Skeletal muscle satellite cell (primary cell): ENCODE results near the gene LPP.
A peak's percentile ranks its signal among the peaks of the same experiment; 100 is the strongest.

Experiments used
- H3K27me3 ChIP-seq: 2 replicates; pipeline ENCODE4 v1.7.0; 2013; ENCODE audit warnings: low read length; ENCODE audit not compliant: control insufficient read depth, insufficient read depth
- H3K36me3 ChIP-seq: 2 replicates; pipeline ENCODE4 v1.7.0; 2013; ENCODE audit warnings: mild to moderate bottlenecking, control low read depth, low read length; ENCODE audit not compliant: insufficient read depth
- H3K4me1 ChIP-seq: 2 replicates; pipeline ENCODE4 v1.7.0; 2013; ENCODE audit warnings: low read length; ENCODE audit not compliant: control insufficient read depth, insufficient read depth
- H3K4me2 ChIP-seq: 2 replicates; pipeline ENCODE4 v1.7.0; 2013; ENCODE audit warnings: mild to moderate bottlenecking, low read length
- H3K4me3 ChIP-seq: 2 replicates; pipeline ENCODE4 v1.7.0; 2013; ENCODE audit warnings: low read length
- H3K9ac ChIP-seq: 2 replicates; pipeline ENCODE4 v1.7.0; 2013; ENCODE audit warnings: mild to moderate bottlenecking, low read depth, low read length, moderate library complexity
- H3K9me3 ChIP-seq: replicated peaks from 2 replicates; pipeline ENCODE4 v1.7.0; 2013; ENCODE audit warnings: mild to moderate bottlenecking, control low read depth, low read length

LPP gene

GRCh38 chr3:188330138-188330537 lies 176.2 kb downstream of the LPP start:
- no peaks in the 10 kb centered on the region for H3K27me3 ChIP-seq
- no peak overlapping the region for H3K9ac ChIP-seq
- no peaks in the 10 kb centered on the region for H3K4me1 ChIP-seq
- no peak overlapping the region for H3K4me3 ChIP-seq
- H3K36me3 ChIP-seq: no peaks in the 10 kb centered on the region
- H3K4me2 ChIP-seq: no peak overlapping the region
- no peaks in the 10 kb centered on the region for H3K9me3 ChIP-seq

GRCh38 chr3:188331166-188331565 lies 177.2 kb downstream of the LPP start:
- no peak overlapping the region for H3K9ac ChIP-seq
- H3K9me3 ChIP-seq: no peaks in the 10 kb centered on the region
- H3K36me3 ChIP-seq: no peaks in the 10 kb centered on the region
- no peak overlapping the region for H3K4me3 ChIP-seq
- H3K27me3 ChIP-seq: no peaks in the 10 kb centered on the region
- H3K4me1 ChIP-seq: peaks cover 9% of the 10 kb centered on the region
- no peak overlapping the region for H3K4me2 ChIP-seq

- no peaks in the 10 kb centered on the region for H3K36me3 ChIP-seq
- H3K9me3 ChIP-seq: no peaks in the 10 kb centered on the region
- no peaks in the 10 kb centered on the region for H3K27me3 ChIP-seq
- no peak overlapping the region for H3K4me3 ChIP-seq
- H3K4me1 ChIP-seq: peaks cover 9% of the 10 kb centered on the region
- H3K9ac ChIP-seq: no peak overlapping the region
- H3K4me2 ChIP-seq: no peak overlapping the region
These were observed 178.1 kb downstream of the LPP start for GRCh38 chr3:188332085-188332484.

GRCh38 chr3:188335656-188336055 lies 181.7 kb downstream of the LPP start:
- no peaks in the 10 kb centered on the region for H3K36me3 ChIP-seq
- H3K4me3 ChIP-seq: no peak overlapping the region
- H3K9ac ChIP-seq: no peak overlapping the region
- no peaks in the 10 kb centered on the region for H3K27me3 ChIP-seq
- peaks cover 31% of the 10 kb centered on the region for H3K4me1 ChIP-seq
- H3K4me2 ChIP-seq: no peak overlapping the region
- no peaks in the 10 kb centered on the region for H3K9me3 ChIP-seq

- no peak overlapping the region for H3K4me3 ChIP-seq
- no peaks in the 10 kb centered on the region for H3K36me3 ChIP-seq
- no peaks in the 10 kb centered on the region for H3K9me3 ChIP-seq
- H3K4me1 ChIP-seq: peaks cover 31% of the 10 kb centered on the region
- no peak overlapping the region for H3K4me2 ChIP-seq
- no peak overlapping the region for H3K9ac ChIP-seq
- no peaks in the 10 kb centered on the region for H3K27me3 ChIP-seq
These were observed 182.2 kb downstream of the LPP start for GRCh38 chr3:188336178-188336577.

GRCh38 chr3:188337232-188337631 lies 183.3 kb downstream of the LPP start:
- H3K9ac ChIP-seq: no peak overlapping the region
- no peaks in the 10 kb centered on the region for H3K36me3 ChIP-seq
- H3K4me3 ChIP-seq: no peak overlapping the region
- H3K4me2 ChIP-seq: no peak overlapping the region
- peaks cover 31% of the 10 kb centered on the region for H3K4me1 ChIP-seq
- H3K9me3 ChIP-seq: no peaks in the 10 kb centered on the region
- H3K27me3 ChIP-seq: no peaks in the 10 kb centered on the region

- Histone ChIP-seq H3K27me3 (no peaks in the 10 kb centered on the region), H3K4me2 (peak overlapping the region; percentile 27), H3K9ac (peak overlapping the region; percentile 2), H3K4me3 (no peak overlapping the region), H3K4me1 (peaks cover 31% of the 10 kb centered on the region), H3K36me3 (no peaks in the 10 kb centered on the region), H3K9me3 (no peaks in the 10 kb centered on the region)
These were observed 184.1 kb downstream of the LPP start for GRCh38 chr3:188338086-188338485.

GRCh38 chr3:188339410-188340295 lies 185.7 kb downstream of the LPP start:
- H3K4me2 ChIP-seq: no peak overlapping the region
- H3K36me3 ChIP-seq: no peaks in the 10 kb centered on the region
- H3K4me3 ChIP-seq: no peak overlapping the region
- H3K9me3 ChIP-seq: no peaks in the 10 kb centered on the region
- no peaks in the 10 kb centered on the region for H3K27me3 ChIP-seq
- peaks cover 31% of the 10 kb centered on the region for H3K4me1 ChIP-seq
- no peak overlapping the region for H3K9ac ChIP-seq

- Histone ChIP-seq H3K9me3 (no peaks in the 10 kb centered on the region), H3K4me3 (no peak overlapping the region), H3K4me2 (no peak overlapping the region), H3K27me3 (no peaks in the 10 kb centered on the region), H3K36me3 (no peaks in the 10 kb centered on the region), H3K9ac (no peak overlapping the region), H3K4me1 (peaks cover 30% of the 10 kb centered on the region)
These were observed 187.5 kb downstream of the LPP start for GRCh38 chr3:188341501-188341900.

GRCh38 chr3:188342991-188343732 lies 189.2 kb downstream of the LPP start:
- no peaks in the 10 kb centered on the region for H3K36me3 ChIP-seq
- no peak overlapping the region for H3K9ac ChIP-seq
- no peak overlapping the region for H3K4me2 ChIP-seq
- H3K27me3 ChIP-seq: no peaks in the 10 kb centered on the region
- H3K9me3 ChIP-seq: no peaks in the 10 kb centered on the region
- peaks cover 26% of the 10 kb centered on the region for H3K4me1 ChIP-seq
- no peak overlapping the region for H3K4me3 ChIP-seq

- Histone ChIP-seq H3K9ac (no peak overlapping the region), H3K36me3 (no peaks in the 10 kb centered on the region), H3K4me2 (no peak overlapping the region), H3K4me1 (peaks cover 26% of the 10 kb centered on the region), H3K27me3 (no peaks in the 10 kb centered on the region), H3K4me3 (no peak overlapping the region), H3K9me3 (no peaks in the 10 kb centered on the region)
These were observed 189.9 kb downstream of the LPP start for GRCh38 chr3:188343894-188344293.
